Hematopoietic multipotent progenitor cell treated with erythropoietin and hydrocortisone succinate and interleukin-3 and kit ligand, for 6 days (in vitro differentiated cells): ENCODE measurements around the gene BAIAP3.

Source experiments
- DNase-seq: peaks from one replicate; pipeline ENCODE4 v3.0.0-alpha.2; 2015

Gene BAIAP3

DNA sequence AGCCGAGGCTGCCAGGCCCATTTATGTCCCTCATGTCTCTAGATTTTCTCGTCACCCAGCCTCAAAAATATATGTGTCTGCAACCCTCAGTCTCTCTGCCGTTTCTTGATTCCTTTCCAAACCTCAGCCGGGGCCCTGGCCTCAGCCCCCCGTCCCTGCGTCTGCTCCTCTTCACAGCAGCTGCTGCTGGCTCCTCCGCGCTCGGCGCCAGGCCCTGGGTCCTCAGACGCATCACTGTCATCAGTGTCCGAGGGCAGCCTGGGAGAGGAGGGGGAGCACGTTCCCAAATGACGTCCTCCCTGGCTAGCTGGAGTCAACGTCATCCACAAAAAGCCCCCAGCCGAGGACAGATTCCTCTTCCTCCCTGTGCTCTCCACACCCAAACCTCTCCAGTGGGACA, 15.9 kb downstream of the BAIAP3 start:
- DNase-seq: no peak

DNA sequence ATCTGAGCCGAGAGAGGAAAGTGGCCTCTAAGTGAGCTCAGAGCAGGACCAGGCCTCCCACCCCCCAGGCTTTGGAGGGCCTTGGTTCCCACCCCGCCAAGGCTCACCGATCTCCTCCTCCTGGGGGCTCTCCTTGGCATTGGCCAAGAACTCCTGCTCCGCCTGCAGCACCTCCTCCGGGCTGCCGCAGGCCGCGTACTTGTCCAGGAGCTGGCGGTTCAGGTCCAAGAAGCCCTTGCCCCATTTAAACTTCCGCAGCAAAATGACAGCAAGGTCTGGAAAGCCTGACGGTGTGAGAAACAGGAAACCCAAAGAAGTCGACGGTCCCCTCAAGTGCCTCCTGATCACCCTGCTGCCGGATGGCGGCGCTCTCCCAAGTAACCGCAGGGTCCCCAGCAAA, 16.5 kb downstream of the BAIAP3 start:
- DNase-seq: no peak

DNA sequence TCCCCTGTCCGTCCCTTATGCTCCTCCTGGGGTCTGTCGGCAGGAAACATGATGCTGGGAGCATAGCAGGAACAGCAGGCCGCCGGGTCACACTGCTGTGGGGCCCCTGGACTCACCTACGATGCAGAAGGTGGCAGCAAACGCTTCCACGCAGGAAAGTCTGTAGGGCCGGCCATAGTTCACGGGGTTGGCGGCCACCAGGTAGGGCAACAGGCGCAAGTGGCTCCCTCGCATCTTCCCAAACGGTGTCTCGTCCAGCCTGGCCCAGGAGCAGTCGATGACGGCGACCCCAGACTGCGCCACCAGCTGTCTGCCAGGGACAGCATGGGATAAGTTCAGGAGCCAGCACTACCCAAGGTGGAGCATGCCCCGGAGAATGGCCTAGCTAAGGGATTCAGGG, 17.2 kb downstream of the BAIAP3 start:
- no peak for DNase-seq

GRCh38 chr16:1351215-1351581, 17.8 kb downstream of the BAIAP3 start:
- DNase-seq: peak; percentile 42

DNA sequence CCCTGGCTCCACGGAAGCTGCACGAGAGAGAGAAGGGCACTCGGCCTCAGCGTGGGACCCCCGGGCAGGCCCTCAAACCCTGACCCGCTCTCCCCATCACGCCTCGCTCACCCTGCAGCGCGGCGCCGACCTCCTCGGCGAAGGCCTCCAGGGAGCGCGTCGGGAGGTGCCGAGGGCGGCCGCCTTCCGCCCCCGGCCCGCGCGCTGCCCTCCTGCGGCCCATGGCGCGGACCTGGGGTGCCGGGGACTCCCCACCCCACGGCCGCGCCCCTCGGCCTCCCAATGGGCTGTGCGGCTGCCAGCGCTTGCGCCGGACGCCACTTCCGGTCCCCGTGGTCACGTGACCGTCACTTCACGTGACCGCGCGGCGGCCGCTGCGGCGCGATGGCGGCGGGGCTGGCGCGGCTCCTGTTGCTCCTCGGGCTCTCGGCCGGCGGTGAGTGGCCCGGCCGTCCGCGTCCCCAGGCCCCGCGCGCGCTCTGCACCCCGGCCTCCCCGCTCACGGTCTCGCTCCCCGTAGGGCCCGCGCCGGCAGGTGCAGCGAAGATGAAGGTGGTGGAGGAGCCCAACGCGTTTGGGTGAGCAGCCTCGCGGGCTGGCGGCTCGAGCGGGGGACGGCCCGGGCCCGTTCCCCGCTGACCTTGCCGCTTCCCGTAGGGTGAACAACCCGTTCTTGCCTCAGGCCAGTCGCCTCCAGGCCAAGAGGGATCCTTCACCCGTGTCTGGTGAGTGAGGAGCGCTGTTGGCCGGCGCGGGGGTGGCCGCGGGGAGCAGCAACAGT, 18.3 kb downstream of the BAIAP3 start, which contains the start of the genes GNPTG and TSR3:
TSS of gene GNPTG (plus strand) at position 350 of the 781 bp plus-strand sequence. CDS start at position 385, 35 bp downstream.
TSS of gene TSR3 (minus strand) at position 297 of the 781 bp plus-strand sequence. CDS start at position 223, 74 bp downstream.
- peak; percentile 94 for DNase-seq

DNA sequence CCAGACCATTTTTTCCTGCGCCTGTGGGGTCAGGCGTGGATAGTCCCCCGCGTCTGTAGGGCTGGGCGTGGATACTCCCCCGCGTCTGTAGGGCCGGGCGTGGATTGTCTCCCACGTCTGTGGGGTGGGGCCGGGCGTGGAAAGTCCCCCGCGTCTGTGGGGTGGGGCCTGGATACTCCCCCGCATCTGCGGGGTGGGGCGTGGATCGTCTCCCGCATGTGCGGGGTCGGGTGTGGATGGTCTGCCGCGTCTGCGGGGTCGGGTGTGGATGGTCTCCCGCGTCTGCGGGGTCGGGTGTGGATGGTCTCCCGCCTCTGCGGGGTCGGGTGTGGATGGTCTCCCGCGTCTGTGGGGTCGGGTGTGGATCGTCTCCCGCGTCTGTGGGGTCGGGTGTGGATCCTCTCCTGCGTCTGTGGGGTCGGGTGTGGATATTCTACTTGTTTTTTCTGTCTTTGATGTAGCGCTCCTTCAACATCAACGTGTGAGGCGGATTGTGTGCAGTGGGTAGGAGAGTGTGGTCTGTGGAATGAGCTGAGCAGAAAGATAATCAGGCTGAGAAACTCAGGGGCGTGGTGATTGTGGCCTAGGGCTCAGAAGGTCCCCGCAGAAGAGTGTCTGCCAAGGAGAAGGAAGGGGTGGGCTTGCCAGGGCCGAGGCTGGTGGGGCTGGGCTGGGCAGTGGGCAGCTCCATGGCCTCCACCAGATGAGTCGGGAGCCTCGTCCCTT, 21.5 kb downstream of the BAIAP3 start:
- peak; percentile 80 for DNase-seq

GRCh38 chr16:1355591-1355990, 22.1 kb downstream of the BAIAP3 start:
- no peak for DNase-seq

DNA sequence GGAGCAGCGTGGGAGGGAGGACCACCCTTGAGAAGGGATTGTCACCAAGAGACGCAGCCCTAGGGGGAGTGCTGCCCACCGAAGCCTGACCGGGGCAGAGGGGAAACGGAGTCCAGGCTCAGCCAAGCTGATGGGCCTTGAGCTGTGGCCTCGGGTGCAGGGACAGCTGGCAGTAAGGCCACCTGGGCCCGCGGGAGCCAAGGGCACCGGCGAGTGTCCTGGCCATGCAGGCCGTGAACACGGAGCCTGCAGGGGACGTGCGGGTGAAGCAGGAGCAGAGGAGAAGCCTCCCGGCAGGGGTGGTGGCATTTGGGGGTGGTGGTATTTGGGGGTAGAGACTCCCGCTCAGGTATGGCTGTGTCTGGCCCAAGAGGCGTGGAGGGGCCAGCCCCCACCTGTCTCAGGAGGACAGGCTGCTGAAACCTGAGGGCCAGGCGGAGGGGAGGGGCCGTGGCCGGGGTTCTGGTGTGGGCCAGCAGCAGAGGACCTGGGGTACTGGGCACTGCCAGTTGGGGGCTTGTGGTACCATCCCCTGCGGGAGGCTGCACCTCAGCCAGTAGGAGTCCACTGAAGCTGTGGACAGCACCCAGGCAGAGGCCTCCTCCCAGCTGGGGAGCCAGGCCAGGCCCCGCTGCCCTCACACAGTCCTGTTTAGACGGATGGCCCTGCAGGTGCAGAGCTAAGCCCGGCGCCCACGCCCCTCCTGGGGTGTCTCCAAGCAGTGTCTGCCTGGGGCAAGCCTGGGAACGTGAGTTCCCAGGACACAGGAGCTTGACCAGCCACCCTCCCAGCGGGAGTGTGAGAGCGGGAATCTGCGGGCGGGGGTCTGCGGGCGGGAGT, 22.8 kb downstream of the BAIAP3 start:
- no peak for DNase-seq

GRCh38 chr16:1357906-1358566, 24.6 kb downstream of the BAIAP3 start:
- DNase-seq: no peak

GRCh38 chr16:1361685-1362360, 28.4 kb downstream of the BAIAP3 start:
- DNase-seq: no peak

GRCh38 chr16:1362807-1363206, 29.4 kb downstream of the BAIAP3 start:
- DNase-seq: no peak

DNA sequence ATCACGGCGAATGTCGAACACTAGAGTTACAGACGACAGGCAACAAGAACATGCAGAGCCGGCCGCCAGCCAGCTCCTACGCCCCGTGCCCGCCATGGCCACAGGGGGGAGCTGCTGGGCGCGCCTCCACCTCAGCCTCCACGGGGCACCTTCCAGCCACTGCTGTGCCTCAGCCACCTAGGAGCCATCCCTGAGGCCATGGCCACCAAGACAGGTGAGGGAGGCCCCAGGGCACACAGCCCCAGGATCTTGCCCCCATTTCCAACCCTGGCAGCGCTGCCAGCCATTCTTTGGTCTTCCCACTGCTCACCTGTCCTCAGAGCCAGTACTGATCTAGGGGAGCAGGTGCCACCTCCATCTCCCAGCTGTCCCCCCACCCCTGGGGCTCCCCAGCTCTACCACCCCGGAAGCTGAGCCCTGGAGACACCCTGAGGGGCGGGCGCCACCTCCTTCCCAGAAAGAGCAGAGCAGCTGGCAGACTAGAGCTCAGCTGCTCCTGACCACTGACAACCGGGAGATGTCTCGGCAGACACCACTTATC, 30.1 kb downstream of the BAIAP3 start:
- peak; percentile 80 for DNase-seq

DNA sequence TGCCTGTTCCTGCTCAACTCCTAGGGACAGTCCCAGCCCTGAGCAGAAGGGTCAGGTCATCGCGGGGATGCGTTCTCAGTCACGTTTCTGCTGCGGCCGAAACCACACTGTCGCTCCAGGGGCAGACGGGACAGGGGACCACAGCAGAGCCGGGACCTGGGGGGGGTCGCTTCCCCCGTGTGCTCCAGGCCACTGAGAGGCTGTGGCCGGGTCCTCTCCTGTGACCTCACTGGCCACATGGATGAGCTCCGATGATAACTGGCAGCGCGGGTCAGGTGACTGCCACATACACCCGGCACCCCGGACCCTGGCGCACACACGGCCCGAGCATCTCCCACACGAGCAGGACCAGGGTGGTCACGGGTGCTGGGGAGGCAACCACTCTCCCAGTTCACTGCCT, 31.1 kb downstream of the BAIAP3 start:
- no peak for DNase-seq

DNA sequence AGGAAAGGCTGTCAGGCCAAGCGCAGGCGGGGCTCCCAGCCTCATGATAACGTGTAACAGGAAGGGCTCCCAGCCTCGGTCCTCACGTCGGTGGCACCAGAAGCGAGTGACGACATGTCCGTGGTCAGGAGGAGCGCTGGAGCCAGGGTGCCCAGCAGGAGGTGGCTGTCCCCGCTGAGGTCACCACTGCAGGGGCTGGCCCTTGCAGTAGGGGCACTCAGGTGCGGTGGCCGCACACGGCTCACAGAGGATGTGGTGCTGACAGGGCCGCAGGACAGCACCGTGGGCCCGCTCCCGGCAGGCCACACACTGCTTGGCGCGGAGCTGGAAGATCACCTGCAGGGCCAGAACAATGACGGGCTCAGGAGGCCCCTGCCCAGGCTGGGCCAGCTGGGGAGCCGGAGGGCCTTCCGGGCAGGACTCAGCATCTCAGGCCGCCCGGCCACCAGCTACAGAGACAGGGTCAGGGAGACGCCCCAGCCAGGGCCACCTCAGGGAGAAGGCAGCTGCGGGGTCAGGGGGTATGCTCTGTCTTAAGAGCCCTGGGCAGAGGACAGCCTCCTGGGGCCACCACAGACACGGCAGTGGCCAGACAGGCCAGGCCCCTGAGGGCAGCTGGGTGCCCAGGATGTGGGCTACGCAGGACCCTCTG, 32.7 kb downstream of the BAIAP3 start:
- no peak for DNase-seq

DNA sequence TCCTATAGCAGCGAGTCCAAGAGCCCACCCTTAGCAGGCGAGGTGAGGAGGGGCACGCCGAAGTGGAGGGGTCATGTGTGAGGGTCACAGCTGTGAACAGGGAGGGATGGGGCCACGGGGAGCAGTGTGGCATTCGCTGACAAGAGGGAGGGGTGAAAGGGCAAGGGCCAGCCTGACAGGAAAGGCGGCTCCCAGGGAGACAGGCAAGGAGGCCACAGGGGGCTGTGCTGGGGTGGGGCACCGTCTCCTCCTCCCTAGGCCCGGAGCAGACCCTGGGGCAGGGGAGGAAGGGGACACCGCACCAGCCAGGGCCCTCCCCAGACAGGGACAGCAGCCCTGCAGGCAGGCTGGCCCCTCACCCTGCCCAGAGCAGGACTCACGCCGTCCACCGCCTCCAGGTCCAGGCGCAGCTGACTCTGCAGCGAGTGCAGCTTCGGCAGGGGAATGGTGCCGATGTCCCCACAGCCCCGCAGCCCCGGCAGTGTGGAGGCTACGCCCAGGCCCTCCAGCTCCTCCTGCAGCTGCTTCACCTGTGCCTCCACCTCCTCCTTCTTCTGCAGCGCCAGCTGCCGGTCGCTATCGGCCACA, 33.4 kb downstream of the BAIAP3 start:
- DNase-seq: no peak

DNA sequence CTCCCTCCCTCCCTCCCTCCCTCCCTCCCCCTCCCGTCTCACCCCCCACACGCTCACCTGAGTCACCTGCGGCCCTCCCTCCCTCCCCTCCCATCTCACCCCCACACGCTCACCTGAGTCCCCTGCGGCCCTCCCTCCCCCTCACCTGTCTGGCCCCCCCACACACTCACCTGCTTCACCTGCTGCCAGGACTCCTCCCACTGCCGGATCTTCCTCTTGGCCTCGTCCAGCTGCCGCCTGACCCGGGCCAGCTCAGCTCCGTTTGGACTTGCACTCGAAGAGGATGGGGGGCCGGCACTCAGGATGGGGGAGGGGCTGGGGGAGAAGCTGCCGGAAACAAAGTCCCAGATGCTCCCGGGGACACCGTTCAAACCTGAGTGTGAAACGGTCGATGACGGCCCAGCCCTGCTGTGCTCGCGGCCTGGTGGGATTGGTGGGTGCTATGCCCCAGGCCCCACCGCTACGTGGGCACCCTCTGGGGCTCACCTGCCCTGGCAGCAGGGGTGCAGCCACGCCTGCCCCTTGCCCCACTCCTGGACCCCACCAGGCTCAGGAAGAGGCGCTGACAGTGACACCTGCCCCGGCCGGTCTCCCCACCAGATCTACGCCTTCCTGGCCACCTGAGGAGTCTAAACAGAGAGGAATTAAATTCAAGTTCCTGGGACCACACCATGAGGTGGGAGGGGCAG, 34.2 kb downstream of the BAIAP3 start:
- DNase-seq: no peak

DNA sequence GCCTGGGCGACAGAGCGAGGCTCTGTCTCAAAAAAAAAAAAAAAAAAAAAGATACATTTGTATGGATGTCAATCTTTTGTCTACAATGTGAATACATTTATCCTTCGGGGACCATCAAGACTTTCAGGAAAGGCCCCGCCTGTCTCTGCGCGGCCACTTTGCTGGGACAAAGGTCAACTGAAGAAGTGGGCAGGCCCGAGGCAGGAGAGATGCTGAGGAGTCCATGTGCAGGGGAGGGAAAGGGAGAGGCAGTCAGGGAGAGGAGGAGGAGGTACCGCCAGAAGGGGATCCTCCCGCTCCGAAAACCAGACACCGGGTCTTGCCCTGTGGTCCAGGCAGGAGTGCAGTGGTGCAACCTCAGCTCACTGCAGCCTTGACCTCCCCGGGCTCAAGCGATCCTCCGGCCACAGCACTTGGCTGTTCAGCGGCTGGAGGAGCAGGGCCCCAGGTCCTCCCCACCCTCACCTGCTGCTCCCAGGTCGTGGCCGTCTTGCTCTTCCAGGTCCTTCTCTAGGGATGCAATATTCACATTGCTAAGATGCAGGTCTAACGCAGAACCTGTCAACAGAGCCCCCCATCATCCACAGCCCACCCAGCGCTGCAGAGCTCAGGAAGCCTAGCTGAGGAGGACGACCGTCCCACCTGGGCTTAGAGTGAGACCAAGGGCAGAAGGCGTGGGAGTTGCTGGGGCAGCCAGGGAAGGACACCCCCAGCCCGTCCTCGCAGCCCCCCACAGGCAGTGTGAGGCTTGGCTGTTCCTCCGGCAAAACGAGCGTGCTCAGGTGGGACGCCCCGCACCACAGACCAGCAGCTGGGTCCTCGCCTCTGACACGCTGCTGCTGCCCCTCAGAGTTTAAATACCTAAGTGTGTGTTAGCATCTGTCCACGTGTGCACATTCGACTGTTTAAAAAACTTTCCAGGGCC, 37.9 kb downstream of the BAIAP3 start:
- DNase-seq: no peak

GRCh38 chr16:1372292-1372950, 39.0 kb downstream of the BAIAP3 start:
- no peak for DNase-seq
